ENCODE data around the gene MAST4. TPM values are rescaled to one million over a fixed set of nuclear protein-coding genes. Genes with fewer than 3 reads are reported as not detected.

MAST4 gene
- total RNA-seq, 4 donors from 2014 or later, result 19.5 to 44.1 (median 24.1) TPM

DNA sequence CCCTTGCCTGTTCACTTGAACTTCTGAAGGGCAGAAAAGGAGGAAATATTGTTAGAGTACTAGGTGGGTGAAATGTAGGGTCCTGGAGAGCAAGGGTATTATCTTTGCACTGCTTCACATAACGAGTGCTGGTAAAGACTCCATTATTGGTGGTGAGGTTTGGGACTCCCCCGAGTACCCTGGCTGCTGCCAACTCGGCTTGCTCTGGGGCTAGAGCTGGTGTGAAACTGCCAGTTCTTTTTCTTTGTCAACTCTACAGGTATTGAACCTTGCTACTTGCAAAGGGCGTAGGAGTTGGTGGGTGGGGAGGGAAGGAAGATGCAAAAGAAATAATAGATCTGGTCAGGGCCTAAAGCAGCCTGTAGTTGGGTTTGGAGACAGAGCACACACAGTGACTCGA lies 16.0 kb downstream of the MAST4 start:
- WGBS, 2 donors, result 78 to 84% methylated on average over 5 of the region's 5 CpGs
- H3K27ac ChIP-seq, result no peak overlapping the region
- H3K27me3 ChIP-seq, result no peaks in the 10 kb centered on the region
- no peaks in the 10 kb centered on the region for H3K36me3 ChIP-seq
- no peaks in the 10 kb centered on the region for H3K9me3 ChIP-seq
- TF ChIP-seq POLR2A (IDR thresholded peaks at IDR 0.05), result no peak
- TF ChIP-seq, protein P1, sequence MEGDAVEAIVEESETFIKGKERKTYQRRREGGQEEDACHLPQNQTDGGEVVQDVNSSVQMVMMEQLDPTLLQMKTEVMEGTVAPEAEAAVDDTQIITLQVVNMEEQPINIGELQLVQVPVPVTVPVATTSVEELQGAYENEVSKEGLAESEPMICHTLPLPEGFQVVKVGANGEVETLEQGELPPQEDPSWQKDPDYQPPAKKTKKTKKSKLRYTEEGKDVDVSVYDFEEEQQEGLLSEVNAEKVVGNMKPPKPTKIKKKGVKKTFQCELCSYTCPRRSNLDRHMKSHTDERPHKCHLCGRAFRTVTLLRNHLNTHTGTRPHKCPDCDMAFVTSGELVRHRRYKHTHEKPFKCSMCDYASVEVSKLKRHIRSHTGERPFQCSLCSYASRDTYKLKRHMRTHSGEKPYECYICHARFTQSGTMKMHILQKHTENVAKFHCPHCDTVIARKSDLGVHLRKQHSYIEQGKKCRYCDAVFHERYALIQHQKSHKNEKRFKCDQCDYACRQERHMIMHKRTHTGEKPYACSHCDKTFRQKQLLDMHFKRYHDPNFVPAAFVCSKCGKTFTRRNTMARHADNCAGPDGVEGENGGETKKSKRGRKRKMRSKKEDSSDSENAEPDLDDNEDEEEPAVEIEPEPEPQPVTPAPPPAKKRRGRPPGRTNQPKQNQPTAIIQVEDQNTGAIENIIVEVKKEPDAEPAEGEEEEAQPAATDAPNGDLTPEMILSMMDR (IDR thresholded peaks at IDR 0.05), result no peak
- TF ChIP-seq EP300 (IDR thresholded peaks at IDR 0.05), result no peak
- DNase-seq (ENCODE audit: low spot score in 2 of 2), result no peak
- no peaks in the 10 kb centered on the region for H3K4me1 ChIP-seq
- no peak overlapping the region for H3K4me3 ChIP-seq

DNA sequence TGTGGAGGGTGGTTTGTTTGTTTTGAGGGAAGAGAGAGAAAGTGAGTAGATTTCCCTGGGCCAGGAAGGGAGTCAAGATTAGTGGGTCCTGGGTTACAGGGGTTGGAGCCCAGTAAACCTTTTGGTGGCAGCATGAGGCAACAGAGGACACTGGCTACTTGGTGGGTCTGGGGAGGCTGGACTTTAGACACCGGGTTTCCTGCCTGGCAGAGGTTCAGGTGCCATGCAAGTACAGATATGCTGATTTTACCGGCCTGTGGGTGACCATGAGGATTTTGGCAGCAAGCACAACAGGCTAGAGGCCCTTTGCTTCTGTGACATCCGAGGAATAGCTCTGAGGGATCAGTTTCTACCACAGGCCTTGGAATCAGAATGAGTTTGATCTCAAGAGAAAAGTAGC lies 18.9 kb downstream of the MAST4 start:
- Histone ChIP-seq H3K36me3 (no peaks in the 10 kb centered on the region), H3K4me1 (no peaks in the 10 kb centered on the region), H3K27ac (no peak overlapping the region), H3K9me3 (no peaks in the 10 kb centered on the region), H3K27me3 (no peaks in the 10 kb centered on the region), H3K4me3 (no peak overlapping the region)
- TF ChIP-seq EP300 (IDR thresholded peaks at IDR 0.05) (no peak), POLR2A (IDR thresholded peaks at IDR 0.05) (no peak)
- TF ChIP-seq, protein P1 (IDR thresholded peaks at IDR 0.05), result no peak
- 88 to 94% methylated on average over 3 of the region's 3 CpGs for WGBS, 2 donors
- DNase-seq (ENCODE audit: low spot score in 2 of 2), result no peak

DNA sequence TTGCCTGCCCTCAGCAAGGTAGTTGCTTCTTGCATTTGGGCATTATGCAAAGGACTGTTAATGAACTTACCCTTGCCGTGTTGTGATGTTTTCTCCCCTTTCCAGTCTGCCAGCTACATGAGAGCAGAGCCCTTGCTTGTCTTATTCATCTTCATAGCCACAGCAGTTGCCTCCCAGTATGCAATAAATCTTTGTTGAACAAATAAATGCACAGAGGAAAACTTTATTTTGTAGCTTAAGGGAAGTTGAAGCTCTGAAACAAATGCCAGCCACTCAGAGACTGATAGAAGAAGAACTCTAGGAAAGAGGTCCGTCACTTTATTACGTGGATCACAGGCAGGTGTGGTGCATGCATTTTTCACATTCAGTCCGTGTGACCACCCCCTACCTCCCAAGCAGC lies 19.7 kb downstream of the MAST4 start:
- Histone ChIP-seq H3K9me3 (no peaks in the 10 kb centered on the region), H3K4me1 (no peaks in the 10 kb centered on the region), H3K36me3 (no peaks in the 10 kb centered on the region), H3K27me3 (no peaks in the 10 kb centered on the region), H3K4me3 (no peak overlapping the region), H3K27ac (no peak overlapping the region)
- TF ChIP-seq, protein P1 (IDR thresholded peaks at IDR 0.05), result no peak
- TF ChIP-seq POLR2A (IDR thresholded peaks at IDR 0.05) (no peak), EP300 (IDR thresholded peaks at IDR 0.05) (no peak)
- DNase-seq (ENCODE audit: low spot score in 2 of 2), result no peak
- WGBS, 2 donors, result 65 to 83% methylated on average over 4 of the region's 4 CpGs

DNA sequence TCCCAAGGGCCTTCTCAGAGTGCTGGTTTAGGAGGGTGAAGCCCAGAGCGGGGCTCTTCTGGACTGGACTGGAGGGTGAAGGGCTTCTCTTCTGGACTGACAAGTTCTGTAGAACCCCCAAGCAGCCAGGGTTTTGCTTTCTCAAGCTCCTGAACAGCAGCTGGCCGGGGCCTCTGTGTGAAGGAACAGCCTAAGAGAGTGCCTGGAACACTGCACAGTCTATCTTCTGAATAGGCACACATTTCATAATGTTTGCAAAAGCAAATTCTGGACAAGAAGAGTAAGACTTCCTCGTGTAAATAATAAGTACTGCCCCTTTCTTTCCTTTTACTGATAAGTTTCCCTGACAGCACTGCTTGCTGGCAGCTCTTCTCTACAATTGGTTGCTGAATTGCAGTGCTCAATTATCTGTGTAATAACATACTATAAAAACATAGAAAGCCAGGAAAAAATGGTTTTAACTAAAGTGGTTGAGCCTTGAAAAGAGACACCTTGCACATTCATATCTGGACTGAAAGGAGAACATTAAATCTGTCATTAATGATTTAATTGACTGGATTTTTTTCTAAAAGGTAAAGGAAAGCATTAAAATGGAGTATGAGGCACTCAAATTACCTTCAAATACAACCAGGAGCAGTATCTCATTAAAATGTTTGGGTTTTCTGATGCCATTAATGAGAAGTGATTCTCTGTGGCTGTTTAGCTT lies 20.5 kb downstream of the MAST4 start:
- DNase-seq (ENCODE audit: low spot score in 2 of 2), result no peak
- H3K27ac ChIP-seq, result no peak overlapping the region
- no peak for TF ChIP-seq EP300 (IDR thresholded peaks at IDR 0.05)
- TF ChIP-seq POLR2A (IDR thresholded peaks at IDR 0.05), result no peak
- TF ChIP-seq, protein P1 (IDR thresholded peaks at IDR 0.05), result no peak
- no peaks in the 10 kb centered on the region for H3K9me3 ChIP-seq
- H3K4me3 ChIP-seq, result no peak overlapping the region
- H3K36me3 ChIP-seq, result no peaks in the 10 kb centered on the region
- no peaks in the 10 kb centered on the region for H3K4me1 ChIP-seq
- WGBS, 2 donors, result 56 to 69% methylated on average over 3 of the region's 3 CpGs
- no peaks in the 10 kb centered on the region for H3K27me3 ChIP-seq

DNA sequence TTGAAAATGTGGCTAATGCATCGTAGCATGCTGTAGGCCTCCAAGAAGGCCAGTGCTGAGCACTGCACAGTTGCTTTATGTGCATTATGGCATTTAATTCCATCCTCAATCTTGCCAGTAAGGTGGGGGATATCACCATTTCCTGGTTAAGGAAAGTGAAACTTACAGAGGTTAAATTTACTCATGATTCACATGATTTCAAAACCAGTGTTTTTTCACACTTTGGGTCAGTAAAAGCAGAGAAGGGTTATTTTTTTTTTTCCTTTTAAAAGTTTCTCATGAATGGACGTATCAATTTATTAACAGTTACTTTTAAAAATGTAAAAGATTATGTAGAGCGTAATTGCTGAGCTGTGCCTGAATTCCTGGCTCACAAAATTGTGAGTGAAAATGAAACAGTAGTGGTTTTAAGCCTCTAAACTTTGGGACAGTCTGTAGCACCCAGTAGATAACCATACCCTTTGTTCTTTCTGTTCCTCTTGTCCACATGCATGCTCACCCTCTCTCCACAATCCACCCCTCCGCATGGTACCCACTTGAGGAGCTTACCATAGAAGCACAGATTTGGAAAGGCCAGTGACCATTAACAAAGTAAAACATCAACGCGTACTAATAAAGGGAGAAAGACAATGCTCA lies 21.2 kb downstream of the MAST4 start:
- no peak overlapping the region for H3K4me3 ChIP-seq
- no peak for DNase-seq (ENCODE audit: low spot score in 2 of 2)
- 86 to 87% methylated on average over 6 of the region's 6 CpGs for WGBS, 2 donors
- H3K36me3 ChIP-seq, result no peaks in the 10 kb centered on the region
- no peaks in the 10 kb centered on the region for H3K4me1 ChIP-seq
- no peaks in the 10 kb centered on the region for H3K27me3 ChIP-seq
- no peak overlapping the region for H3K27ac ChIP-seq
- no peak for TF ChIP-seq POLR2A (IDR thresholded peaks at IDR 0.05)
- no peak for TF ChIP-seq EP300 (IDR thresholded peaks at IDR 0.05)
- TF ChIP-seq, protein P1 (IDR thresholded peaks at IDR 0.05), result no peak
- H3K9me3 ChIP-seq, result no peaks in the 10 kb centered on the region

Data from tibial nerve (tissue), 4 donors.